ENCODE results near the gene SAP25. TPM values are rescaled to one million over a fixed set of nuclear protein-coding genes. Genes with fewer than 3 reads are reported as not detected.

The SAP25 gene
- total RNA-seq, 4 donors from 2014 or later = 2.4 to 8.4 (median 4.6) TPM

DNA sequence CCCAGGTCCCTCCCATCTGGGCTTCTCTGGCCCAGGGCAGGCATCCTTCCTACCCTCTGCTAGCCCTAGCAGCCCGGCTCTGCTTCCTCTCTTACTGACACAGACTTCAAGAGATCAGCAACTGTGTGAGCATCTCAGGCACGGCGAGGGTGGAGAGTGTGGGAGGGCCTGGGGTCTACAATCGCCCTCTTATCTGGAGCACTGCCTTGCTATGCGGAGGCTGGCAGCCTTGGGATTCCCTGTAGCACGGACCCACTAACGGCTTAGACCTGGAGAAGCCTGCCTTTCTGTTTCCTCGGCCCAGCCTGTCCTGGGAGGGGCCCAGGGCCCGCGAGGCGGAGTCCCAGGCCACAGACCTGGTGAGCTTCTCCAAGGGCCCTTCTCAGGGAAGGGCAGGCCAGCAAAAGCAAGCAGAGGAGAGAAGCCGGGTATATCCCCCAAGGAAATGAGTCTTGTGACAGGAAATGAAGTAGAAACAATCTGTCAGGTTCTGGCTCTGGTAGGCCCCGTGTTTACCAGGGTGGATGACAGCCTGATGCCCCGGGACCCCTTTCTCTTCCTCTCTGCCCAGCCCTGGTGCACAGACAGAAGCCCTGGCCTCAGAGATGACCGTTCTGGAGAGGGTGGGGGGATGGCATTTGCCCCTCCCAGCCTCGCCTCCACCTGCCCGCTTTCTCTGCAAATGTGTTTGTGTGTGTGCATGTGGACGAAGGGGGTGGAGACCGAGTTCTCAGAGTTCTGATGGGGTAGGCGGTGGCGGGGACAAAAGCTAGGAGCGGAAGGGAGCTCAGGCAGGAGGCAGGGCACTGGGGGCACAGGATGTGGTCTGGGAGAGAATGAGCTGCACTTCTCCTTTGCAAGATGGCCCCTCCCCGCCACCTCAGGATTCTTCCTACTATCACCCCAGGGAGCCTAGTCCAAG is 9.7 kb upstream of the SAP25 start:
- Histone ChIP-seq H3K4me3 (peak overlapping the region; percentile 70 to 93 (median 84)), H3K4me1 (peaks cover 0 to 47% (median 24%) of the 10 kb centered on the region in 4 donors), H3K27me3 (no peaks in the 10 kb centered on the region), H3K27ac (peak overlapping the region; percentile 87 to 96 (median 94)), H3K9me3 (no peaks in the 10 kb centered on the region), H3K36me3 (peaks cover 3 to 48% (median 28%) of the 10 kb centered on the region in 3 donors)
- TF ChIP-seq, protein P1, sequence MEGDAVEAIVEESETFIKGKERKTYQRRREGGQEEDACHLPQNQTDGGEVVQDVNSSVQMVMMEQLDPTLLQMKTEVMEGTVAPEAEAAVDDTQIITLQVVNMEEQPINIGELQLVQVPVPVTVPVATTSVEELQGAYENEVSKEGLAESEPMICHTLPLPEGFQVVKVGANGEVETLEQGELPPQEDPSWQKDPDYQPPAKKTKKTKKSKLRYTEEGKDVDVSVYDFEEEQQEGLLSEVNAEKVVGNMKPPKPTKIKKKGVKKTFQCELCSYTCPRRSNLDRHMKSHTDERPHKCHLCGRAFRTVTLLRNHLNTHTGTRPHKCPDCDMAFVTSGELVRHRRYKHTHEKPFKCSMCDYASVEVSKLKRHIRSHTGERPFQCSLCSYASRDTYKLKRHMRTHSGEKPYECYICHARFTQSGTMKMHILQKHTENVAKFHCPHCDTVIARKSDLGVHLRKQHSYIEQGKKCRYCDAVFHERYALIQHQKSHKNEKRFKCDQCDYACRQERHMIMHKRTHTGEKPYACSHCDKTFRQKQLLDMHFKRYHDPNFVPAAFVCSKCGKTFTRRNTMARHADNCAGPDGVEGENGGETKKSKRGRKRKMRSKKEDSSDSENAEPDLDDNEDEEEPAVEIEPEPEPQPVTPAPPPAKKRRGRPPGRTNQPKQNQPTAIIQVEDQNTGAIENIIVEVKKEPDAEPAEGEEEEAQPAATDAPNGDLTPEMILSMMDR (IDR thresholded peaks at IDR 0.05) = no peak
- TF ChIP-seq POLR2A (IDR thresholded peaks at IDR 0.05) (no peak), EP300 (IDR thresholded peaks at IDR 0.05) (peak in 1 of 2 donors; percentile 36)
- DNase-seq (ENCODE audit: low spot score in 2 of 2) = peak; percentile 44 to 58
- WGBS, 2 donors = 30 to 31% methylated on average over 21 to 23 of the region's 23 CpGs

DNA sequence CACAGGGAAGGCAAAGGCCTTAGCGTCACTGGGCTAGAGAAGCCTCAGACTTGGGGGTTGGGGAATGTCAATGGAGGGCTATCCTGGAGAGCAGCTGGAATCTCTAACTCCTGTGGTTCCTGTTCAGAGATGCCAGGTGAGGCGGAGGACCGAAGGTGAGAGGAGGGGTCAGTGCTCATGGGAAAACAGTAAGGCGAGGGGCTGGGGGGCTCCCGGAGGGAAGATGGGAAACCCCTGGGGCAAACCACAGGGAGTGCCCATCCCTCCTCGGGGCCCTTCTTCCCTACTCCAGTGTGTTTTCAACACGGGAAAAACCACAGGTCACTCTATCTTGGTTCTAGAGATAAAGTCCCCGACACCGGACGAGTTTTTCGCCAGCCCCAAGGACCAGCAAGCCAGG is 8.9 kb upstream of the SAP25 start:
- H3K9me3 ChIP-seq = no peaks in the 10 kb centered on the region
- no peak for DNase-seq (ENCODE audit: low spot score in 2 of 2)
- peaks cover 3 to 55% (median 35%) of the 10 kb centered on the region in 3 donors for H3K36me3 ChIP-seq
- H3K4me3 ChIP-seq = peak overlapping the region in 2 of 4 donors; percentile 70 to 86
- peaks cover 0 to 45% (median 24%) of the 10 kb centered on the region in 4 donors for H3K4me1 ChIP-seq
- TF ChIP-seq POLR2A (IDR thresholded peaks at IDR 0.05) (no peak), EP300 (IDR thresholded peaks at IDR 0.05) (no peak)
- TF ChIP-seq, protein P1 (IDR thresholded peaks at IDR 0.05) = no peak
- peak overlapping the region; percentile 12 to 96 (median 94) for H3K27ac ChIP-seq
- no peaks in the 10 kb centered on the region for H3K27me3 ChIP-seq
- 72 to 75% methylated on average over 11 of the region's 11 CpGs for WGBS, 2 donors

DNA sequence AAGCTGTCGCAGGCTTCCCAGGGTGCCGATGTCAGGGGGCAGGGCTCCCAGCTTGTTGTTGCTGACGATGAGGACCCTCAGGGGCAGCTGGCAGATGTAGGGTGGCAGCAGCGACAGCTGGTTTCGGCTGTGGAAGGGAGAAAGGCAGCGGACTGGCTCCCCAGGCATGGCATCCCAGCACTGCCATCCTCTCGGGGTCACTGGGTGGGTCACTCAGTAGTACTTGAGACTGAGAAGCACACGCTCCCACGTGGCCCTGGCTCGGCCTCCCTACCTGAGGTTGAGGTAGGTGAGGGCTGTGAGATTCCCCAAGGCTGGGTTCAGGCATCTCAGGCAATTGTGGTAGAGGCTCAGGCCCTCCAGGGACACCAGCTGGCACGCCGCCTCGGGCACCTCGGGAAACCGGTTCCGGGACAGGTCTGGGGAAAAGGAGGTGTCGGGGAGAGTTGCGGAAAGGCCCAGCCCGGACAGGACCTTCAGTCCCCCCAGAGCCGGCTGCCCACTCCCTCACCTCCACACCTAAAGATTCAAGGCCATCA is 8.4 kb upstream of the SAP25 start:
- Histone ChIP-seq H3K4me3 (no peak overlapping the region), H3K36me3 (peaks cover 3 to 61% (median 41%) of the 10 kb centered on the region in 3 donors), H3K27me3 (no peaks in the 10 kb centered on the region), H3K9me3 (no peaks in the 10 kb centered on the region), H3K27ac (peak overlapping the region in 3 of 4 donors; percentile 93 to 96 (median 95)), H3K4me1 (peaks cover 0 to 40% (median 24%) of the 10 kb centered on the region in 4 donors)
- no peak for TF ChIP-seq EP300 (IDR thresholded peaks at IDR 0.05)
- no peak for TF ChIP-seq POLR2A (IDR thresholded peaks at IDR 0.05)
- TF ChIP-seq, protein P1 (IDR thresholded peaks at IDR 0.05) = no peak
- DNase-seq (ENCODE audit: low spot score in 2 of 2) = no peak
- 77 to 88% methylated on average over 19 to 20 of the region's 20 CpGs for WGBS, 2 donors

DNA sequence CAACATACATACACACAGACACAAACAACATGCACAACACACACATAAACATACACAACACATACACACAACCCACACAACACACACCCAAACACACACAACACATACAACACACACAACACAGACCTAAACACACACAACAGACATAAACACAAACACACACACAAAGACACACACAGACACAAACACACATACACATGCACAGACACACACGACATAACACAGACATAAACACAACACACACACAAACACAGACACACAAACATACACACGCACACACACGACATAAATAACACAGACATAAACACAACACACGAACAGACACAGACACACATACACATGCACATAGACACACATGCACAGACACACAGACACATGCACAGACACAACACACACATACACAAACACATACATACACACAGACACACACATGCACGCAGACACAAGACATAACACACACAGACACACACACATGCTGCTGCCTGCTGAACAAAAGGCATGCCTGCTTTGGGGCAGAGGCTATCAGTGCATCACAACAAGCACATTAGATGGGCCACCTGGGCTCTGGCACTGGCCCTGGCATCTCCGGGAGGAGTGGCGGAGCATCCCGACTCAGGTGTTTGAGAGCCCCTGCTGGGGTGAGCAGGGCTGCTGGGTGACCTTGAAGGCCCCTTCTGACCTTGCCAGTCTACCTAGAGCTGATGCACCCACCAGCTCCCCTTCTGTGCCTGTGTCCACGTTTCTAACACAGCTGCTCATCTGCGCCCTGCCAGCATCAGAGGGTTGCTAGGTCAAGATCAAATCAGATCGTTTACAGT is 7.0 kb upstream of the SAP25 start:
- DNase-seq (ENCODE audit: low spot score in 2 of 2) = no peak
- no peak for TF ChIP-seq EP300 (IDR thresholded peaks at IDR 0.05)
- no peak for TF ChIP-seq POLR2A (IDR thresholded peaks at IDR 0.05)
- TF ChIP-seq, protein P1 (IDR thresholded peaks at IDR 0.05) = no peak
- peaks cover 3 to 75% (median 50%) of the 10 kb centered on the region in 3 donors for H3K36me3 ChIP-seq
- H3K4me3 ChIP-seq = no peak overlapping the region
- no peaks in the 10 kb centered on the region for H3K27me3 ChIP-seq
- 81 to 89% methylated on average over 8 to 11 of the region's 11 CpGs for WGBS, 2 donors
- no peaks in the 10 kb centered on the region for H3K9me3 ChIP-seq
- H3K4me1 ChIP-seq = peaks cover 0 to 35% (median 24%) of the 10 kb centered on the region in 4 donors
- no peak overlapping the region for H3K27ac ChIP-seq

Measured in tibial nerve (tissue), 4 donors.